ENCODE data around the gene VAMP4. TPM values are rescaled to one million over a fixed set of nuclear protein-coding genes. Genes with fewer than 3 reads are reported as not detected.

Gene VAMP4
- total and polyA plus RNA-seq, 10 of the 15 experiments (the other 5 are each of a cell fraction or from before 2014, with no cell fraction given): 0.90 to 7.9 (median 4.3) TPM

DNA sequence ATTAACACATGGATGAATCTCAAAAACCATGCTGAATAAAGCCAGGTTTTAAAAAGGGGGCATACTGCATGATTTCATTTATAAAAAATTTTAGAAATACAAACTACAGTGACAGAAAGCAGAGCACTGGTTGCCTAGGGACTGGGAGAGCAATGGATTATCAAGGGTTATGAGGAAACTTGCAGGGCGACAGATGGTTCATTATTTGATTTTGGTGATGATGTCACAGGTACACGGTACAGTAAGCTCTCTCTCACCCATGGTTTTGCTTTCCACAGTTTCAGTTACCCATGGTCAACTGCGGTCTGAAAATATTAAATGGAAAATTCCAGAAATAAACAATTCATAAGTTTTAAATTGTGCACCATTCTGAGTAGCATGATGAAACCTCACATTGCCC, 14.1 kb downstream of the VAMP4 start (continued):
- TF ChIP-seq CUX1 (IDR thresholded peaks at IDR 0.05; ENCODE audit: insufficient replicate concordance, low read depth, low read length) (no peak), ZSCAN29 (IDR thresholded peaks at IDR 0.05) (no peak), DPF2 (IDR thresholded peaks at IDR 0.05) (no peak), MYB (IDR thresholded peaks at IDR 0.05; ENCODE audit: borderline replicate concordance, low read depth, low read length) (no peak), NFYB (IDR thresholded peaks at IDR 0.05; ENCODE audit: insufficient read depth, low read depth, low read length) (no peak), NFXL1 (IDR thresholded peaks at IDR 0.05; ENCODE audit: borderline replicate concordance) (no peak), MTA3 (IDR thresholded peaks at IDR 0.05; ENCODE audit: borderline replicate concordance, low read length) (no peak), STAT1 (conservative IDR thresholded peaks at IDR 0.05) (no peak), SKIL (IDR thresholded peaks at IDR 0.05; ENCODE audit: low read depth, poor library complexity, severe bottlenecking) (no peak), GATAD2B (conservative IDR thresholded peaks at IDR 0.05; ENCODE audit: low read depth) (no peak), HCFC1 (IDR thresholded peaks at IDR 0.05; ENCODE audit: low read length) (no peak), BCL11A (IDR thresholded peaks at IDR 0.05; ENCODE audit: low read depth, low read length) (no peak), BHLHE40 (IDR thresholded peaks at IDR 0.05; ENCODE audit: borderline replicate concordance in 1 of 2, low read depth in 2 of 2, low read length in 1 of 2) (no peak), RCOR1 (conservative IDR thresholded peaks at IDR 0.05; ENCODE audit: low read depth, low read length) (no peak), IRF4 (IDR thresholded peaks at IDR 0.05; ENCODE audit: low read depth, low read length) (no peak)
- TF ChIP-seq, protein P1, sequence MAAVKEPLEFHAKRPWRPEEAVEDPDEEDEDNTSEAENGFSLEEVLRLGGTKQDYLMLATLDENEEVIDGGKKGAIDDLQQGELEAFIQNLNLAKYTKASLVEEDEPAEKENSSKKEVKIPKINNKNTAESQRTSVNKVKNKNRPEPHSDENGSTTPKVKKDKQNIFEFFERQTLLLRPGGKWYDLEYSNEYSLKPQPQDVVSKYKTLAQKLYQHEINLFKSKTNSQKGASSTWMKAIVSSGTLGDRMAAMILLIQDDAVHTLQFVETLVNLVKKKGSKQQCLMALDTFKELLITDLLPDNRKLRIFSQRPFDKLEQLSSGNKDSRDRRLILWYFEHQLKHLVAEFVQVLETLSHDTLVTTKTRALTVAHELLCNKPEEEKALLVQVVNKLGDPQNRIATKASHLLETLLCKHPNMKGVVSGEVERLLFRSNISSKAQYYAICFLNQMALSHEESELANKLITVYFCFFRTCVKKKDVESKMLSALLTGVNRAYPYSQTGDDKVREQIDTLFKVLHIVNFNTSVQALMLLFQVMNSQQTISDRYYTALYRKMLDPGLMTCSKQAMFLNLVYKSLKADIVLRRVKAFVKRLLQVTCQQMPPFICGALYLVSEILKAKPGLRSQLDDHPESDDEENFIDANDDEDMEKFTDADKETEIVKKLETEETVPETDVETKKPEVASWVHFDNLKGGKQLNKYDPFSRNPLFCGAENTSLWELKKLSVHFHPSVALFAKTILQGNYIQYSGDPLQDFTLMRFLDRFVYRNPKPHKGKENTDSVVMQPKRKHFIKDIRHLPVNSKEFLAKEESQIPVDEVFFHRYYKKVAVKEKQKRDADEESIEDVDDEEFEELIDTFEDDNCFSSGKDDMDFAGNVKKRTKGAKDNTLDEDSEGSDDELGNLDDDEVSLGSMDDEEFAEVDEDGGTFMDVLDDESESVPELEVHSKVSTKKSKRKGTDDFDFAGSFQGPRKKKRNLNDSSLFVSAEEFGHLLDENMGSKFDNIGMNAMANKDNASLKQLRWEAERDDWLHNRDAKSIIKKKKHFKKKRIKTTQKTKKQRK (IDR thresholded peaks at IDR 0.05; ENCODE audit: low read depth, low read length): no peak
